GM10248 (cell line): Measurements from ENCODE around the gene ARSD.

Source experiments
- CTCF ChIA-PET: fragments of 300-600 bp; sonication (Branson Sonifier 250); formaldehyde crosslinking; extraction: SDS; loops from one replicate; lab custom pipeline; 2021; ENCODE audit warnings: antibody characterized with exemption; lab: Yijun Ruan, JAX
- POLR2A ChIA-PET: fragments of 350-650 bp; sonication (Branson Sonifier 250); formaldehyde crosslinking; extraction: SDS; loops from one replicate; lab custom pipeline; 2020; ENCODE audit warnings: antibody characterized with exemption; lab: Yijun Ruan, JAX
- DNase-seq: peaks from one replicate; pipeline ENCODE4 v3.0.0; 2012; ENCODE audit errors: extremely low spot score
- CTCF ChIP-seq: IDR thresholded peaks from 2 replicates; pipeline ENCODE4 v1.5.1; 2012; ENCODE audit warnings: mild to moderate bottlenecking, low read depth; ENCODE audit errors: extremely low read depth, missing control alignments, control extremely low read depth

The ARSD gene

DNA sequence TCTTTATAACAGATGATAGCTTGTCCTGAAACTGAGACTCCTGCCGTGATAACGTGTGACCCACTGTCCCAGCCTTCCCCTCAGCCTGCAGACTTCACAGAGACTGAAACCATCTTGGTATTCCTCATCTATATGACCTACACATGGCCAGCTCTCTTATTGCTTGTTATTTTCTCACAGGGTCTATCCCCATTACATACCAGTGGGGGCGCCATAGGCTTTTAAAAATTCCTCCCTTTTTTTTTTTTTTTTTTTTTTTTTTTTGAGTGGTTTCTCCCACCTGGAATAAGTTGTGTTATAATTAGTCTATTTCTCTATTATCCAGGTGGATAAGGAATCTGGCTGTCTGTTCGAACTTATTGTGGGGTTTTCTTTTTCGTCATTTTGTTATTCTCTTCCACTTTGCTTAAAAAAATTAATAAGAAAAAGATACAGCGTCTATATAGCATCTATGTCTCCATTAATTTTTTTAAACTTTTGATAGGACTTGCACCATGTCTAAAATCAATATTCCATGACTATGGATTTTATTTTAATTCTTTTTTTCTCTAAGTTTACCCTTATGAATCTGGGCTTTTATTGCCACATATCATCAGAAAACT lies 53.2 kb downstream of the ARSD start:
- POLR2A ChIA-PET = no interaction called here
- no peak for DNase-seq

GRCh38 chrX:2875136-2875481 lies 54.0 kb downstream of the ARSD start:
- TF ChIP-seq CTCF = no peak
- CTCF ChIA-PET = no interaction called here
- POLR2A ChIA-PET = no interaction called here
- DNase-seq = no peak

More for the DNA sequence above, 53.2 kb downstream of the ARSD start:
- CTCF ChIA-PET = no interaction called here
- no peak for TF ChIP-seq CTCF

DNA sequence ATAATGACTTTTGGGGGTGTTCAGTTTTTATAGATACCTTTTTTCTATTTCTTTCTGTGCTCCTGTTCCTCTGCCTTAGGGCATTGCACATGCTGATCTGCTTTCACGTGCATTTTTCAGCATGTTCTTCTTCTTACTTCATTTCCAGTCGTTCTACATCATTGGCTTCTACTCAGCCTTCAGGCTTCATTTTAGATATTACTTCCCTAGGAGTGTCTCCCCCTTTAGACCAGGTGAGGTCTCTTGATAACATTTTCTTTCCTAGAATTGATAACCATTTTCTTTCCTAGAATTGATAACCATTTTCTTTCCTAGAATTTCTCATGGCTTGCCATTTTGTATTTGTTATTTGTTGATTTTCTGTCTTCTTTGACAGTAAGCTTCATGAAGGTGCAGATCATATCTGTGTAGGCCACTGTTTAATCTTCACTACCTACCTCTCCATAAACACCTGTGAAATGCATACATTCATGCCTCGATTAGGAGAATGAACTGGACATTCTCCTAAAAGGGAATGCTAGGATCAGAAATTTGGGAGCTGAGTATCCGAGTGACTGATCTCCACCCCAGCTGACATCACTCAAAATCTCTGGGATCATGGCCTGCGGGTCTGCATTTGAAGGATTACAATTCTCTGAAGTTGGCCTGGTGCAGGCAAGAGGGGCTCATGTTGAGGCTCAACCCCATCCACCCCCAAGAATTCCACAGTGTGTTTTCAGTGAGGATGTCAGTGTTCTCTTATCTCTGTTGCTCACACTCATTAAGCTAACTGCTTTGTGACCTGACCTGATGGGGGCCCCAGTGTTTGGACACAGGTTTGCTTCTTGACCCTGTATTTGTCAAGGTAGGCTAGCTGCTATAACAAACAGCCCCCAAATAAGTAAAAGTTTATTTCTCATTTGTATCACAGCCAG lies 54.7 kb downstream of the ARSD start:
- ChIA-PET POLR2A (no interaction called here), CTCF (no interaction called here)
- TF ChIP-seq CTCF = no peak
- DNase-seq = no peak

DNA sequence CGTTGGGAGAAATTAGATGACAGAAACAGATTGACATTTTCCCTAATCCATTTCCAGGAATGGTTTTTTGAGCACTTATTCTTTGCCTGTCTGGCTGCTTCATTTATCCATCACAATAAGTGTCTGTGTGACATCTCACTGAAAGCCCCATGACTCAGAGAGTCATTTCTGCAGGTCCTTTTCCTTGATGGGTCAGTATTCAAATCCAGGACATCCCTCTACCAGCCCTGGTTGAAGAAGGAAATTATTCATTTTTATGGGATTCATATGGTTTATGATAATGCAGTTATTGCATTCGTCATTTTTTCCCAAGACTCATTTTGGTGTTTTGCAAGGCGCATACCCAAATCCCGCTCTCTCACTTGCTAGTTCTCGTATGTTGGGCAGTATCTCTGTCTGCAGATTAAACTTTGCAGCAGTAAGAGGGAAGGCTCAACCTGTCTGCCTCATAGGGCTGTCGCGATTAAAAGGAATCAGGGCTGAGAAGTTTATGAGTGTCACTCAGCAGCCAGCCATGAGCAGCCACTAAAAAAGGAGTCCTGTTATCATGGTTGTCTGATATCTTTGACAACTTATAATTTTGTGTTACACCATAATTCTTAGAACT lies 56.4 kb downstream of the ARSD start:
- no peak for DNase-seq
- POLR2A ChIA-PET = no interaction called here
- CTCF ChIA-PET = no interaction called here

GRCh38 chrX:2871831-2872230 lies 57.3 kb downstream of the ARSD start:
- no peak for DNase-seq
- no peak for TF ChIP-seq CTCF
- CTCF ChIA-PET = no interaction called here
- POLR2A ChIA-PET = no interaction called here

More for the DNA sequence above, 56.4 kb downstream of the ARSD start:
- TF ChIP-seq CTCF = no peak

DNA sequence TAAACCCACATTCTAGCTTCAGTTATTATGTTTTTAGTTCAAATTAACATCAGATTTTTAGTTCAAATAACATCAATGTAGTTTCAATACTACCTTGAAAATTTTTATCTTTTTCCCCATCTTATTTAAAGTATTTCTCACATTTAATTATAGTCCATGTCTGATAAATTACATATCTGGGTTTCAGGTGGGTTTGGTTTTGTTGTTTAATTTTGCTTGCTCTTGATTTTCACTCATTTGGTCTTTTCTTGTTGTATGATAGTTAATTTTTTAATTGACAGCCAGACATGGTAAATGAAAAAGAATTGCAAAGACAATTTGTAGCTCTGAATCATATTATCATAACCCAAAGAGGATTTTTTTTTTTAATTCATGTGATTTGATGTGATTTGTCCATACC lies 58.5 kb downstream of the ARSD start:
- ChIA-PET POLR2A (no interaction called here), CTCF (no interaction called here)
- no peak for DNase-seq
- TF ChIP-seq CTCF = no peak
